A549 (cell line): ENCODE measurements around the gene KRIT1.

Experiments used
- BHLHE40 ChIP-seq: IDR thresholded peaks from 2 replicates; pipeline ENCODE4 v1.6.1; 2012; ENCODE audit warnings: low read depth, low read length, inconsistent platforms
- CBX8 ChIP-seq: fragments of 200-600 bp; sonication (generic); IDR thresholded peaks from 2 replicates; pipeline ENCODE4 v1.6.1; 2016
- EP300 ChIP-seq, 2 experiments: fragments of >200 bp; sonication (Bioruptor Twin); formaldehyde crosslinking; IDR thresholded peaks; 2 replicates in 1 of 2; 3 replicates in 1 of 2; pipeline ENCODE4 v1.6.1; 2016 to 2017
- HOXA7 ChIP-seq: fragments of 250-450 bp; sonication (Bioruptor Pico); IDR thresholded peaks from 2 replicates; pipeline ENCODE4 v1.5.0; 2020; ENCODE audit warnings: mild to moderate bottlenecking, moderate library complexity
- KDM1A ChIP-seq: fragments of 200-600 bp; sonication (generic); IDR thresholded peaks from 2 replicates; pipeline ENCODE4 v1.6.1; 2016; ENCODE audit warnings: low read depth, mild to moderate bottlenecking
- POLR2A ChIP-seq: IDR thresholded peaks from 2 replicates; pipeline ENCODE4 v1.6.1; 2012; ENCODE audit warnings: mild to moderate bottlenecking, low read length
- ZNF302 ChIP-seq: fragments of 250-450 bp; sonication (Bioruptor Pico); IDR thresholded peaks from 2 replicates; pipeline ENCODE4 v1.9.0; 2021; ENCODE audit warnings: inconsistent platforms, mild to moderate bottlenecking, moderate library complexity
- TF ChIP-seq, protein P1 (sequence below): fragments of >200 bp; sonication (Bioruptor Twin); formaldehyde crosslinking; IDR thresholded peaks from 3 replicates; pipeline ENCODE4 v1.5.1; 2016
- TF ChIP-seq, protein P2 (sequence below): fragments of 250-450 bp; sonication (Bioruptor Pico); IDR thresholded peaks from 2 replicates; pipeline ENCODE4 v1.5.0; 2020; ENCODE audit warnings: low read depth, mild to moderate bottlenecking, moderate library complexity
- TF ChIP-seq, protein P3 (sequence below): IDR thresholded peaks from 2 replicates; pipeline ENCODE4 v1.6.1; 2012
- TF ChIP-seq, protein P4 (sequence below): IDR thresholded peaks from 2 replicates; pipeline ENCODE4 v1.6.1; 2012

DNA sequence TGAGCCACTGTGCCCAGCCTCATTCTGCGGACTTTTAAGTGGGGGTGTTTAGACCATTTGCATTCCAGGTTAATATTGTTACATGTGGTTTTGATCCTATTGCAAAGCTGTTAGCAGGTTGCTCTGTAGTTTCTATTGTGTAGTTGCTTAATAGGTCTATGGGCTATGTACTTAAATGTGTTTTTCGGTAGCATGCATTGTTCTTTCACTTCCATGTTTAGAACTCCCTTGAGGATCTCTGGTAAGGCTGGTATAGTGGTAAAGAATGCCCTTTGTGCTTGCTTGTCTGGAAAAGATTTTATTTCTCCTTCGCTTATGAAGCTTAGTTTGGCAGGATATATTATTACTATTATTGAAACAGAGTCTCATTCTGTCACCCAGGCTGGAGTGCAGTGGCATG is 53.4 kb downstream of the KRIT1 start:
- TF ChIP-seq HOXA7 = no peak
- TF ChIP-seq, protein P1, sequence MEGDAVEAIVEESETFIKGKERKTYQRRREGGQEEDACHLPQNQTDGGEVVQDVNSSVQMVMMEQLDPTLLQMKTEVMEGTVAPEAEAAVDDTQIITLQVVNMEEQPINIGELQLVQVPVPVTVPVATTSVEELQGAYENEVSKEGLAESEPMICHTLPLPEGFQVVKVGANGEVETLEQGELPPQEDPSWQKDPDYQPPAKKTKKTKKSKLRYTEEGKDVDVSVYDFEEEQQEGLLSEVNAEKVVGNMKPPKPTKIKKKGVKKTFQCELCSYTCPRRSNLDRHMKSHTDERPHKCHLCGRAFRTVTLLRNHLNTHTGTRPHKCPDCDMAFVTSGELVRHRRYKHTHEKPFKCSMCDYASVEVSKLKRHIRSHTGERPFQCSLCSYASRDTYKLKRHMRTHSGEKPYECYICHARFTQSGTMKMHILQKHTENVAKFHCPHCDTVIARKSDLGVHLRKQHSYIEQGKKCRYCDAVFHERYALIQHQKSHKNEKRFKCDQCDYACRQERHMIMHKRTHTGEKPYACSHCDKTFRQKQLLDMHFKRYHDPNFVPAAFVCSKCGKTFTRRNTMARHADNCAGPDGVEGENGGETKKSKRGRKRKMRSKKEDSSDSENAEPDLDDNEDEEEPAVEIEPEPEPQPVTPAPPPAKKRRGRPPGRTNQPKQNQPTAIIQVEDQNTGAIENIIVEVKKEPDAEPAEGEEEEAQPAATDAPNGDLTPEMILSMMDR = no peak
- TF ChIP-seq CBX8 = no peak
- no peak for TF ChIP-seq BHLHE40
- TF ChIP-seq, protein P2, sequence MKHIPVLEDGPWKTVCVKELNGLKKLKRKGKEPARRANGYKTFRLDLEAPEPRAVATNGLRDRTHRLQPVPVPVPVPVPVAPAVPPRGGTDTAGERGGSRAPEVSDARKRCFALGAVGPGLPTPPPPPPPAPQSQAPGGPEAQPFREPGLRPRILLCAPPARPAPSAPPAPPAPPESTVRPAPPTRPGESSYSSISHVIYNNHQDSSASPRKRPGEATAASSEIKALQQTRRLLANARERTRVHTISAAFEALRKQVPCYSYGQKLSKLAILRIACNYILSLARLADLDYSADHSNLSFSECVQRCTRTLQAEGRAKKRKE (CRISPR knock-in tag) = no peak
- no peak for TF ChIP-seq POLR2A
- TF ChIP-seq, protein P3, sequence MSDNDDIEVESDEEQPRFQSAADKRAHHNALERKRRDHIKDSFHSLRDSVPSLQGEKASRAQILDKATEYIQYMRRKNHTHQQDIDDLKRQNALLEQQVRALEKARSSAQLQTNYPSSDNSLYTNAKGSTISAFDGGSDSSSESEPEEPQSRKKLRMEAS = no peak
- no peak for TF ChIP-seq EP300 (IDR thresholded peaks at IDR 0.05)
- TF ChIP-seq ZNF302 (CRISPR knock-in tag) = no peak
- TF ChIP-seq, protein P4, sequence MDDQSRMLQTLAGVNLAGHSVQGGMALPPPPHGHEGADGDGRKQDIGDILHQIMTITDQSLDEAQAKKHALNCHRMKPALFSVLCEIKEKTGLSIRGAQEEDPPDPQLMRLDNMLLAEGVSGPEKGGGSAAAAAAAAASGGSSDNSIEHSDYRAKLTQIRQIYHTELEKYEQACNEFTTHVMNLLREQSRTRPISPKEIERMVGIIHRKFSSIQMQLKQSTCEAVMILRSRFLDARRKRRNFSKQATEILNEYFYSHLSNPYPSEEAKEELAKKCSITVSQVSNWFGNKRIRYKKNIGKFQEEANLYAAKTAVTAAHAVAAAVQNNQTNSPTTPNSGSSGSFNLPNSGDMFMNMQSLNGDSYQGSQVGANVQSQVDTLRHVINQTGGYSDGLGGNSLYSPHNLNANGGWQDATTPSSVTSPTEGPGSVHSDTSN = no peak
- no peak for TF ChIP-seq KDM1A
